ENCODE data around the gene HOOK2.

Gene HOOK2

GRCh38 chr19:12720851-12721655, 54.3 kb downstream of the HOOK2 start (continued):
- no peak for TF ChIP-seq ZBTB10 (tag by site-specific recombination; IDR thresholded peaks at IDR 0.05)
- TF ChIP-seq ZNF366 (tag by site-specific recombination; conservative IDR thresholded peaks at IDR 0.05): no peak
- TF ChIP-seq ZNF112 (tag by site-specific recombination; IDR thresholded peaks at IDR 0.05): no peak
- no peak for TF ChIP-seq ZNF398 (tag by site-specific recombination; IDR thresholded peaks at IDR 0.05)
- TF ChIP-seq, protein P1, sequence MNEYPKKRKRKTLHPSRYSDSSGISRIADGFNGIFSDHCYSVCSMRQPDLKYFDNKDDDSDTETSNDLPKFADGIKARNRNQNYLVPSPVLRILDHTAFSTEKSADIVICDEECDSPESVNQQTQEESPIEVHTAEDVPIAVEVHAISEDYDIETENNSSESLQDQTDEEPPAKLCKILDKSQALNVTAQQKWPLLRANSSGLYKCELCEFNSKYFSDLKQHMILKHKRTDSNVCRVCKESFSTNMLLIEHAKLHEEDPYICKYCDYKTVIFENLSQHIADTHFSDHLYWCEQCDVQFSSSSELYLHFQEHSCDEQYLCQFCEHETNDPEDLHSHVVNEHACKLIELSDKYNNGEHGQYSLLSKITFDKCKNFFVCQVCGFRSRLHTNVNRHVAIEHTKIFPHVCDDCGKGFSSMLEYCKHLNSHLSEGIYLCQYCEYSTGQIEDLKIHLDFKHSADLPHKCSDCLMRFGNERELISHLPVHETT (tag by site-specific recombination; IDR thresholded peaks at IDR 0.05): no peak
- TF ChIP-seq ZNF501 (tag by site-specific recombination; IDR thresholded peaks at IDR 0.05): no peak
- TF ChIP-seq, protein P2, sequence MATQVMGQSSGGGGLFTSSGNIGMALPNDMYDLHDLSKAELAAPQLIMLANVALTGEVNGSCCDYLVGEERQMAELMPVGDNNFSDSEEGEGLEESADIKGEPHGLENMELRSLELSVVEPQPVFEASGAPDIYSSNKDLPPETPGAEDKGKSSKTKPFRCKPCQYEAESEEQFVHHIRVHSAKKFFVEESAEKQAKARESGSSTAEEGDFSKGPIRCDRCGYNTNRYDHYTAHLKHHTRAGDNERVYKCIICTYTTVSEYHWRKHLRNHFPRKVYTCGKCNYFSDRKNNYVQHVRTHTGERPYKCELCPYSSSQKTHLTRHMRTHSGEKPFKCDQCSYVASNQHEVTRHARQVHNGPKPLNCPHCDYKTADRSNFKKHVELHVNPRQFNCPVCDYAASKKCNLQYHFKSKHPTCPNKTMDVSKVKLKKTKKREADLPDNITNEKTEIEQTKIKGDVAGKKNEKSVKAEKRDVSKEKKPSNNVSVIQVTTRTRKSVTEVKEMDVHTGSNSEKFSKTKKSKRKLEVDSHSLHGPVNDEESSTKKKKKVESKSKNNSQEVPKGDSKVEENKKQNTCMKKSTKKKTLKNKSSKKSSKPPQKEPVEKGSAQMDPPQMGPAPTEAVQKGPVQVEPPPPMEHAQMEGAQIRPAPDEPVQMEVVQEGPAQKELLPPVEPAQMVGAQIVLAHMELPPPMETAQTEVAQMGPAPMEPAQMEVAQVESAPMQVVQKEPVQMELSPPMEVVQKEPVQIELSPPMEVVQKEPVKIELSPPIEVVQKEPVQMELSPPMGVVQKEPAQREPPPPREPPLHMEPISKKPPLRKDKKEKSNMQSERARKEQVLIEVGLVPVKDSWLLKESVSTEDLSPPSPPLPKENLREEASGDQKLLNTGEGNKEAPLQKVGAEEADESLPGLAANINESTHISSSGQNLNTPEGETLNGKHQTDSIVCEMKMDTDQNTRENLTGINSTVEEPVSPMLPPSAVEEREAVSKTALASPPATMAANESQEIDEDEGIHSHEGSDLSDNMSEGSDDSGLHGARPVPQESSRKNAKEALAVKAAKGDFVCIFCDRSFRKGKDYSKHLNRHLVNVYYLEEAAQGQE (tag by site-specific recombination; IDR thresholded peaks at IDR 0.05): no peak
- TF ChIP-seq ZNF510 (tag by site-specific recombination; IDR thresholded peaks at IDR 0.05; ENCODE audit: insufficient replicate concordance): no peak
- TF ChIP-seq ZXDB (tag by site-specific recombination; IDR thresholded peaks at IDR 0.05): peak; percentile 19; the same call in 1 of the 2 replicates
- no peak for TF ChIP-seq ZNF2 (tag by site-specific recombination; IDR thresholded peaks at IDR 0.05)
- no peak for TF ChIP-seq ZNF670 (tag by site-specific recombination; IDR thresholded peaks at IDR 0.05; ENCODE audit: low read depth)
- TF ChIP-seq ZNF777 (tag by site-specific recombination; IDR thresholded peaks at IDR 0.05; ENCODE audit: borderline replicate concordance): no peak
- TF ChIP-seq ZNF311 (tag by site-specific recombination; IDR thresholded peaks at IDR 0.05; ENCODE audit: borderline replicate concordance): no peak
- no peak for TF ChIP-seq ZNF133 (tag by site-specific recombination; IDR thresholded peaks at IDR 0.05)
- no peak for TF ChIP-seq ZNF157 (tag by site-specific recombination; IDR thresholded peaks at IDR 0.05)
- TF ChIP-seq PRDM1 (tag by site-specific recombination; IDR thresholded peaks at IDR 0.05): no peak
- no peak for TF ChIP-seq ZNF513 (tag by site-specific recombination; IDR thresholded peaks at IDR 0.05)
- no peak for TF ChIP-seq ZNF155 (tag by site-specific recombination; IDR thresholded peaks at IDR 0.05)
- TF ChIP-seq GLIS1 (tag by site-specific recombination; IDR thresholded peaks at IDR 0.05): peak; percentile 12; the same call in 1 of the 2 replicates
- TF ChIP-seq ZNF223 (tag by site-specific recombination; IDR thresholded peaks at IDR 0.05): no peak
- TF ChIP-seq MZF1 (tag by site-specific recombination; IDR thresholded peaks at IDR 0.05; ENCODE audit: borderline replicate concordance): no peak
- peak; percentile 92 for TF ChIP-seq ZBTB26 (tag by site-specific recombination; optimal IDR thresholded peaks at IDR 0.05)
- no peak for TF ChIP-seq ZBTB8A (tag by site-specific recombination; IDR thresholded peaks at IDR 0.05)
- no peak for TF ChIP-seq ZNF24 (tag by site-specific recombination; IDR thresholded peaks at IDR 0.05)
- no peak for TF ChIP-seq HOXD13 (CRISPR knock-in tag; IDR thresholded peaks at IDR 0.05; ENCODE audit: borderline replicate concordance)
- TF ChIP-seq TCF7L2 (IDR thresholded peaks at IDR 0.05; ENCODE audit: borderline replicate concordance, low read depth, low read length): no peak
- TF ChIP-seq ZNF600 (tag by site-specific recombination; IDR thresholded peaks at IDR 0.05): peak; percentile 55

All from HEK293 (cell line).